IPS-18c (cell line): ENCODE measurements around the gene MMP15.
"Not testable (repeated sequence)": the region's sequence is repeated elsewhere in the genome, so short reads cannot be mapped to it uniquely, and the experiment has no call there.

Experiments used
- H3K4me3 ChIP-seq: 2 replicates; pipeline ENCODE4 v1.7.0; 2013; ENCODE audit warnings: low read depth, mild to moderate bottlenecking, low read length, moderate library complexity; ENCODE audit not compliant: insufficient read depth
- H3K9me3 ChIP-seq: one replicate; pipeline ENCODE4 v1.6.1; 2013; ENCODE audit warnings: mild to moderate bottlenecking, low read length, moderate library complexity; ENCODE audit not compliant: control insufficient read depth, insufficient read depth

The MMP15 gene

DNA sequence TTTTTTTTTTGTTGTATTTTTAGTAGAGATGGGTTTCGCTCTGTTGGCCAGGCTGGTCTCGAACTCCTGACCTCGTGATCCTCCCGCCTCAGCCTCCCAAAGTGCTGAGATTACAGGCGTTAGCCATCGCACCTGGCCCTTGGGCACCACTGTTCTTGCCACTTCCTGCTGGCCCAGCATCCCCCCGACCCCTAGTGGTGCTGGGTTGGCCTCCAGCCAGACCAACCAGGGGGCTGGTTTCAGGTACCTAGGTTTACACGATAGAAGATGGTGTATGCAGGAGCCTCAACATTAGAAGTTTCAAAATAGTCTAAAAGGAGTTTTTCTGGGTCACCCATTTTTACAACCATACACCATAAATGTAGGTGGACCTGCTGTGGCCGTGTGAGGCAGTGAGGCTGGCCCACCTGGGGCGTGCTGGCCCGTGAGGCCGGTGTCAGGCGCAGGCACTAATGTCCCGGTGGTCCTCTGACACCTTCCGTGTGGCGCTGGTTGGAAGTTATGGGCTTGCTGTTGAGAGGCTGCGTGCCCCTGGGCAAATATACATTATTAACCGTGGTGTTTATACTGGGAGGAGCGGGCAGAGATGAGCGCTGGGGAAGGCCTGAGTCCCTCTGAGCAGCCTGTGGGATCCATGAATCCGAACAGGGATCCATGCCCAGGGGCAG, 60.2 kb downstream of the MMP15 start:
- H3K4me3 ChIP-seq, result no peak overlapping the region; the same call in 1 of the 2 replicates
- H3K9me3 ChIP-seq, result no peaks in the 10 kb centered on the region

DNA sequence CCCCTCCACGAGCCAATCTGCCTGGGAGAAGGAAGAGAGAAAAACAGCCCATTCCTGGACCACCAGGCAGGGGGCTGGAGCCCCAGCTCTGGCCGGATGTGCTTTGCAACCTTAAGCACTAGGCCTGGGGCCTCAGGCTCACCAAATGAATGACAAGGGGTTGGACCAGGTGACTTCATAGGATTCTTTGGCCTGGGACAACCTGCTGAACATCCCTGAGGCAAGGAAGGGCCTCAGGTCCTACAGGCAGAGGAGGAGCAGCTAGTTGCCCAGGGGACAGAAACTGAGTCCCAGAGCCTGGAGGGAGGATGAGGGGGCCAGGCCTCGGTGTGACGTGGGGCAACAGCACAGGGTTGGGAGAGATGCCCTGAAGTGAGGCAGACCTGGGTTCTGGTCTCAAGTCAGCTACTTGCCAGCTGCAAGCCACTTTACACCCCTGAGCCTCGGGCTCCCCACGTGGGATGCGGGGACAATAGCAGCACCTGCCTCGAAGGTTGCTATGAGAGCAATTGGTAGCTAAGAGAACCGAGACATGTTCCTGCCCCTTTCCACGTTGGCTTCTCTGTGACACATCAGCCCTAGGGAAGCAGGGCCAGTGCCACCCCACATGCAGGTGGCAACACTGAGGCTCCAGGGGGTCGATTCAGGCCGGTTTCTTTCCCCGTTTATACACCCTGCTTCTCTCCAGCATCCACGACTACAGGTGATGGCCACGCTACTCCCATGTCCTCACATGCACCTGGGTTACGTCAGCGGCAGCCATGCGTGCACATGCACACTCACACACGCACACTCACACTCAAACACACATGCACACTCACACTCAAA, 61.0 kb downstream of the MMP15 start:
- Histone ChIP-seq H3K9me3 (no peaks in the 10 kb centered on the region), H3K4me3 (no peak overlapping the region)

DNA sequence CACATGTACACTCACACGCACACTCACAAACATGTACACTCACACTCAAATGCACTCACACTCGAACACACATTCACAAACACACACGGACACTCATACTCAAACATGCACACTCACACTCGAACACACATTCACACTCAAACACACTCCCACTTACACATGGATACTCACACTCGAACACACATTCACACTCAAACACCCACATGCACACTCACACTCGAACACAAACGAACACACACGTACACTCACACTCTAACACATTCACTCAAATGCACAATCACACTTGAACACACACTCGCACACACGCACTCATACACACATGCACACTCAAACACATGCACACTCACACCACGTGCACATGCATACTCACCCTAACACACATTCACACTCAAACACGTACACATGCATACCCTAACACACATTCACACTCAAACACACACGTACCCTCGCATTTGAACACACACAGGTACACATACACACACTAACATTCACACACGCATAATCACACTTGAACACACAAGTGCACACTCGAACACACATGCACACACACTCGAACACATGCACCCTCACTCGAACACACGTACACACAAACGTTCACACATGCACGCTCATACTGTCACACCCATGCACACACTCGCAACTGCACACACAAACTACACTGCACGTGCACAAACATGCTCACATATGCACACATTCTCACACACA, 61.8 kb downstream of the MMP15 start:
- Histone ChIP-seq H3K9me3 (no peaks in the 10 kb centered on the region), H3K4me3 (no peak overlapping the region)

DNA sequence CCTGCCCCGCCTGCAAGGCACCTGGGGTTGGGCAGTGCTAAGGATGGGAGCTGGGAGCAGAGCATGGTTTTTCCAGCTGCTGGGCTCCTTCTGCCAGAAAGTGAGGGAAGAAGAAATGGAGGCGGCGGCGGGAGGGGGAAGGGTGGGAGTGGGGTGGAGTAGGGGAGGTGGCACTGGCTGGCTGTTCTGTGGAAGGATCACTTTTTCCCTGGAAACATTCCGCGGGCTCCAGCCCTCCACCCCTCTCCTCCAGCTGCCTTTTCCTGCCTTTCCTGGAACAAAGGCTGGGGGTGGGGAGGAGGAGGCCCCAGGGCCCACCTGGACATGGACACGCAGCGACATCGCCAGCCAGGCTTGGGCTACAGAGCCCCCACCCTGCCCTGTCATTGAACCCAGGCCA, 62.5 kb downstream of the MMP15 start:
- Histone ChIP-seq H3K4me3 (no peak overlapping the region), H3K9me3 (no peaks in the 10 kb centered on the region)

DNA sequence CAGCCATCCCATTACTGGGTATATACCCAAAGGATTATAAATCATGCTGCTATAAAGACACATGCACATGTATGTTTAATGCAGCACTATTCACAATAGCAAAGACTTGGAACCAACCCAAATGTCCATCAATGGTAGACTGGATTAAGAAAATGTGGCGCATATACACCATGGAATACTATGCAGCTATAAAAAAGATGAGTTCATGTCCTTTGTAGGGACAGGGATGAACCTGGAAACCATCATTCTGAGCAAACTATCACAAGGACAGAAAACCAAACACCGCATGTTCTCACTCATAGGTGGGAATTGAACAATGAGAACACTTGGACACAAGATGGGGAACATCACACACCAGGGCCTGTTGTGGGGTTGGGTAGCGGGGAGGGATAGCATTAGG, 64.8 kb downstream of the MMP15 start:
- not testable (repeated sequence) for H3K9me3 ChIP-seq, H3K4me3 ChIP-seq

DNA sequence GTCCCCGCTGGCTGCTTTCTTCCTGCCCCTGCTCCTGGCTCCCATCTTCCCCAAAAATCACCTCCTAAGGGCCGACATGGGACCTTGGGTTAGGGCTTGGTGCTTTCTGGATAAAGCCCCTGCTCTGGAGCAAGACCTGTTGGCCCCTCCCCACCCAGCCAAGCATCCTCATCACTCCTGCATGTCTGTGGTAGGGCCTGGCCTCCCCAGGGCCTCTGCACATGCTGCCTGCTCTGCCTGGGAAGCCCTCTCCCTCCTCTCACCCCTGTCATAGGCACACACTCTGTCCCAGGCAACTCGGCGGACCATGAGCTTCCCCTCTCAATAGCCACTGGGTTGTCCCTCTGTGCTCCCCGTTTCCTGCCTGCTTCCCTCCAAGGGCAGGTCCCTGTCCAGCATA, 68.5 kb downstream of the MMP15 start:
- Histone ChIP-seq H3K4me3 (no peak overlapping the region), H3K9me3 (no peaks in the 10 kb centered on the region)

DNA sequence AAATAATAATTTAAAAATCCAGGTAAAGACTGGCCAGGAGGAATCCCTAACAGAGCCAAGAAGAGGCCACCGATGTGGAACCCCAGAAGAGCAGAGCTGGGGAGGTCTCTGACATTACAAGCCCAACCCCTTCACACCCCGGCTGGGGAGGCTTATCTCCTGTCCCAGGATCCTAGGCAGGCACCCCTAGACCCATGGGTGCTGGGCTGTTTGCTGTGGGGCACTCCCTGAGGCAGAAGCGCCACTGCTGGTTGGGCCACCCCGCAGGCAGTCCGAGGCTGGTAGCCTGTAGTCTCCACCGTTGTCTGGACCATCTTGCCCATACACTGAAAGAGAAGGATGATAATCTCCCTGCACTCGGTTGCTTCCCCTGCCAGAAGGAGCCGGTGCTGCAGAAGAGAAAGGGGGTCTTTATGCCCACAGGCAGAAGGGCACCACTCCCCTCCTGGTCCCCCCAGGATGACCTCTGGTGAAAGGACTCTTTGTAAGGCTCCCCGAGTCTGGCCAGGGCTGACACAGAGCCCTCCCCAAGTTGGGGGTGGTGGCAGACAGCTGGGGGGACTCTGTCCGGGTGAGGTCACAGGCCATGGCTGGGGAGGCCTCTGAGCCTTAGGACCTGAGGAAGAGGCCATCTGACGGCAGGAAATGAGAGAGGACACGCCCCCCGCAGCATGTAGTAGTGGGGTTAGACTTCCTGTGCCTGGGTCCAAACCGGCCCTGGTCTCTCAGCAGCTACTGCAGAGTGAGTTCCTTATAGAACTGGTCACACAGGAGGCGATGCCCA, 69.4 kb downstream of the MMP15 start:
- no peak overlapping the region for H3K4me3 ChIP-seq
- no peaks in the 10 kb centered on the region for H3K9me3 ChIP-seq

DNA sequence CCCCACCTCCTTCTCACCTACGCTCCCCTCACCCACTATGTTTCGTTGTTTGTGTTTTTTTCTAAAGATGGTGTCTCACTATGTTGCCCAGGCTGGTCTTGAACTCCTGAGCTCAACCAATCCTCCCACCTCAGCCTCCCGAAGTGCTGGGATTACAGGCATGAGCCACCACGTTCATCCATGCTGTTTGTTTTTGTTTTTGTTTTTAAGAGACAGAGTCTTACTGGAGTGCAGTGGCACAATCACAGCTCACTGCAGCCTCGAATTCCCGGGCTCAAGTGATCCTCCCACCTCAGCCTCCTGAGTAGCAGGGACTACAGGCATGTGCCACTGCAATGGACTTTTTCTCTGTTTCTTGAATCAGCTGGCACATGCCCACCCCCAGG, 70.0 kb downstream of the MMP15 start:
- H3K4me3 ChIP-seq, H3K9me3 ChIP-seq: not testable (repeated sequence)

DNA sequence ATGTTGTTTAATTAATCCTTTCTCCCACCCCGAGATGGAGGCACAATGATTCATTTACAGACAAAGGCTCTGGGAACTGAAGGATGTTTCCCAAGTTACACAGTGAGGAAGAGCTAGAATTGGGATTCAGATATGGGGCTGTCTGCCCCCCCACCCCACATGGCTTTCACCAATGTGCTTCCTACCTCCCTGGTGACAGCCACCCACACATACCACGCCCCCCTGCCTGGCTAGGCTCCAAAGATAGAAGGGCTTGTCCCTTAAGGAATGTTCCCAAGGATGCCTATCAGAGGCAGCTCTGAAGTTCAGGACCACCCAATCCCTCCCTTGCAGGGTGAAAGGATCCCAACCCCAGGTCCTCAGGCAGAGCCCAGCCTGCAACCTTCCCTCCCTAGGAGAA, 70.7 kb downstream of the MMP15 start:
- Histone ChIP-seq H3K9me3 (no peaks in the 10 kb centered on the region), H3K4me3 (no peak overlapping the region)
